GM21717 (cell line): ENCODE data around the gene NRG2.

Experiments used
- ATAC-seq: cut with Tn5 transposase; IDR thresholded peaks from one replicate; pipeline ENCODE4 v1.9.1; 2021; ENCODE audit warnings: mild to moderate bottlenecking, moderate library complexity; ENCODE audit not compliant: unreplicated experiment

NRG2 gene

DNA sequence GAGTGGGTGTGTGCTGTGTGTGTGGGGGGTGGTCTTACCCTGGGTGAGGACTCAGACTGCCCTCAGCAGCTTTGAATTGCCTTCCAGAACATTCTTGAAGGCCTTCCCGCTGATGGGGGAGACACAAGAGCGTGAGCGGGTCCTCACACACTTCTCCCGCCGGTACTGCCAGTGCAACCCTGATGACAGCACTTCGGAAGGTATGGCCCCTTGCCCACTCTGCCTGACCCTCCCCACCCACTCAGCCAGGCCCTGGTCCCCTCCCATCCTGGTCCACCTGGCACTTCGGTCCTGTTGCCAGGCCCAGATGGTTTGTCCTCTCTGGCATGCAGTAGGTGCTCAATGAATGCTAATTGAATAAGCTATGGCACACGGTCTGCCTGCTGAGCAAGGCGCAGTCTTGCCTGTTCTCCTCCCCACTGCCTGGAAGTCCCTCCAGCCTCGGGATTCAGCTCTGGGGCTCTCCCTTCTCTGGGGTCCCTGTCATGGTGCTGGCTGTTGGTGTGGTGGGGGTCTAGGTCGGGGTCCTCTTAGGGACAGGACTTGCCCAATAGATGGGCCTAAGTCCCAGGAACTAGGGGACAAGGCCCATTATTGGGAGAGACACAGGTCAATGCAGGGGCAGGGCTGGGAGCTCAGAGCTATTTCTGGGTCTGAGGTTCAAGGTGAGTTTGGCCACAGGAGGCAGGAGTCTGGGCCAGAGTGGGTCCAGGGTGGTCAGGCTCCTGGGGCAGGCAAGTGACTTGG, 221.1 kb downstream of the NRG2 start:
- no peak for ATAC-seq

- no peak for ATAC-seq
Observed at GRCh38 chr5:139820606-139821005, 222.5 kb downstream of the NRG2 start.

GRCh38 chr5:139820130-139820529, 223.0 kb downstream of the NRG2 start:
- ATAC-seq = no peak

DNA sequence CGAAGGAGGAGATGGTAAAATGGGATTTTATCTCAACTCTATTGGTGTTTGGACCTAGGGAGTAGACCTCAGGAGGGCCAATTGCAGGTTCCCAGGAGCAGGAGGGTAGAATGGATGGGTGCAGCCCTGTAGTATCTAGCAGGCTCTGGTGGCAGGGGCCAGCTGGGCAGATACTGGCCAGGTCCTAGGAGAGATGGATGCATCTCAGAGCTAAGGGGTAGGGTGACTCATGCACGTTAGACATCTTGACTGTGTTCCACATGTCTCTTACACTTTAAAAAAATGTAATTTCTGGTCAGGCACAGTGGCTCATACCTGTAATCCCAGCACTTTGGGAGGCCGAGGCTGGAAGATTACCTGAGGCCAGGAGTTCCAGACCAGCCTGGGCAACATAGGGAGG, 225.1 kb downstream of the NRG2 start:
- no peak for ATAC-seq

DNA sequence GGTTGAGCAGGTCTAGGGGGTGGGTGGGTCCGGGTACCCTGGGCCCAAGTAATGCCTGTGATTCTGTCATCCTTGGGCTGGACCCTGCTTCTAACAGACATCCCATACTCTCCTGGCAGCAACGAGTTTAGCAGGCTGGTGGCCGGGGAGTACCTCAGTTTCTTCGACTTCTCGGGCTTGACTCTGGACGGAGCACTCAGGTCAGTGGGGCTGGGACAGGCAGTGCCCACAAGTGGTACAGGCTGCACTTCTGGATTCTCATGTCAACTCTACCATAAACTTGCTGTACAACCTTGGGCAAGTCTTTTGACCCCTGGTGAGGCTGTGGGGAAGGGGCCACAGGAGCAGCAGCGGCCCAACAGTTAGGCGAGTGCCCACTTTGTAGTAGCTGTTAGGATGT, 225.7 kb downstream of the NRG2 start:
- ATAC-seq = no peak

DNA sequence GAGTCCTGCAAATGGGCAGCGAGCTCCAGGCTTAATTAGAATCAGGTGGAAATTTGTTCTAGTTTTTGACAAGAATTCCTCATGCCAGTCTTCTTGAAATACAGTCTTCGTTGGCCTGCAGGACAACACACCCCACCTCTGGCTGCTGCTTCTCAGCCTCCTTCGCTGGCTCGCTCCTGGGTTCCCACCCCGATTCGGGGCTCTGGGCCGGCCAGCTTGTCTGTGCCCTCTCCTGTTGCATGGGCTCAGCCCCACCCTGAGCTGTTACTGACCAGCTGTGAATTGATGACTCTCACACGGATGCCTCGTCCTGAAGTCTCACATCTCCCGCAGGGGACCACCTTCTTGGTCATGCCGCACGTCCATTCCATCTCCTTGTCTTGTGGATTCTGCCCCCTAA, 226.5 kb downstream of the NRG2 start:
- no peak for ATAC-seq

DNA sequence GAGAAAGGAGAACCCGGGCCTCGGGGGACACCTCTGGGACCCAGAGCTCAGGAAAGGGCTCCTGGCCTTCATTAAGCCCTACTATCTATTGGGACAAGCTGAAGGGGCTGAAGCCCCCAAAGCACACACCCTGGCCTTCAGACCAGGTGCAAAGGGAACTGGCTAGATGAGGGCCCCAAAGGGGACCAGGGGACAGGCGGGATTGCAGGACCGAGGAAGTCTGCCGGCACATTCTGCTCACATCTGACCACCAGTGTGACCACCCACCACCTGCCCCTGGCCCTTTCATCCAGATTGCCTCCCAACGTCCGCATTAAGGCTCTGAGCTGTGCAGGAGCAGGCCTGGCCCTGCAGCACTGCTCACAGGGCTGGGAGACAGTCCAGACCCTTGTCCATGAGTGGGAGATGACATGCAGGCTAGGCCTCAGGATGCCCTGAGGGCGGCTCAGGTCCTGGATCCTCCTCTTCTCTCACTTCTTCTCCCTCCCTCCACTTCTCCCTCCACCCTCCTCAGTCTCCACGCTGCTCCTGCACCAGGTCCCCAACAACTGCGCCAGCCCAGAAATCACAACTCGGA, 228.3 kb downstream of the NRG2 start:
- no peak for ATAC-seq

- no peak for ATAC-seq
Observed at GRCh38 chr5:139814191-139814601, 228.9 kb downstream of the NRG2 start.

- ATAC-seq = no peak
Observed at GRCh38 chr5:139812836-139813805, 230.0 kb downstream of the NRG2 start.

GRCh38 chr5:139812323-139812722, 230.8 kb downstream of the NRG2 start:
- no peak for ATAC-seq

- ATAC-seq = no peak
Observed at GRCh38 chr5:139811274-139811607, 231.9 kb downstream of the NRG2 start.

DNA sequence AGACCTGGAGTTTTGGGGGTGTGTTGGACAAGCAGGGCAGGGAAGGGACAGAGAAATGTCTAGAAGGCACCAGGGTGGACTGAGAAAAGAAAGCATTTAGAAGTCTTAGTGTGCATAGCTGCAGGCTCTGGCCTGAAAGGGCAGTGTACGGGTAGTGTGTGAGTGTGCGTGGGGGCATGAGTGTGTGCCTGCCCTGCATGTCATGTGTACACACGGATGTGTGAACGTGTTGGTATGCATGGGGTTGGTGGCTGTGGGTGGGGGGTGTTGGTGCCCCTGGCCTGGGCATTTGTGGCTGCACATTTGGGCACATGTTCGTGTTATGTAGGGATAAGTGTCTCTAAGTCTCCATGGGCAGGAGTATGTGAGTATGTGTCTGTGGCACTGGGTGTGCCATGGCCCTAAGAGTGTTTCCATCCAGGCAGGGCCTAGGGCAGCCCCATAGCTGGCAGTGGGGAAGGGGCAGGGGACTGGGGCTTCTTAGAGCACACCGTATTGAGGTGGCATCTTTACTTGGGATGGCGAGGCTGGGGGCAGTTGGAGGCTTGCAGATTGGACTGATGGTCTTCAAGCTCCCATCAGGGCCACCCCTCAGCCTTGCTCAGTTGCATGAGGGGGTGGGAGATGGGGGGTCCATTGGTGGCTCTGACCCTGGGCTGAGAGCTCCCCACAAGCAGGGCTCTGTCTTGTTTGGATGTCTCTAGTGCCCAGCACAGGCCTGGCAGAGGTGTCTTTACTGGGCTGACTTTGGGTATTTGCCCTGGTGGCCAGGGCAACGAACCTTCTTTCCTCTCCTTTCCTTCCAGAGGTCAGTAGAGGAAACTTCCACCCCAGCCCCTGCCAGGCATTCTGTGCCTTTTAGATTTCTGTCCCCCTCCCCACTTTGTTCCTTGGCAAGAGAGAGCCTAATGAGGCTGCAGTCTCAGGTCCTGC, 232.5 kb downstream of the NRG2 start:
- ATAC-seq = no peak

DNA sequence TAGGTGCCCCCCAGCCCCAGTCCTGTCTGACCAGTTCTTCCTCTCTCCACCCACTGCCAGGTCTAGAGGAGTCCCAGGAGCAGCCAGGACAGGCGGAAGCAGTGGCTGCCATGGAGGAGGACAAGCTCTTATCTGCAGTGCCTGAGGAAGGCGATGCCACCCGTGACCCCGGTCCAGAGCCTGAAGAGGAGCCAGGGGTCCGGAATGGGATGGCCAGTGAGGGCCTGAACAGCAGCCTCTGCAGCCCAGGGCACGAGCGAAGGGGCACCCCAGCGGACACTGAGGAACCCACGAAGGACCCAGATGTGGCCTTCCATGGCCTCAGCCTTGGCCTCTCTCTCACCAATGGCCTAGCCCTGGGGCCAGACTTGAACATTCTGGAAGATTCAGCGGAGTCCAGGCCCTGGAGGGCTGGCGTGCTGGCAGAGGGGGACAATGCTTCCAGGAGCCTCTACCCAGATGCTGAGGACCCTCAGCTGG, 233.7 kb downstream of the NRG2 start:
- ATAC-seq = no peak

GRCh38 chr5:139808481-139809330, 234.4 kb downstream of the NRG2 start:
- ATAC-seq = no peak

- ATAC-seq = no peak
Observed at GRCh38 chr5:139807647-139808030, 235.5 kb downstream of the NRG2 start.

GRCh38 chr5:139806726-139807646, 236.1 kb downstream of the NRG2 start:
- ATAC-seq = no peak

- no peak for ATAC-seq
Observed at GRCh38 chr5:139806111-139806510, 237.0 kb downstream of the NRG2 start.

DNA sequence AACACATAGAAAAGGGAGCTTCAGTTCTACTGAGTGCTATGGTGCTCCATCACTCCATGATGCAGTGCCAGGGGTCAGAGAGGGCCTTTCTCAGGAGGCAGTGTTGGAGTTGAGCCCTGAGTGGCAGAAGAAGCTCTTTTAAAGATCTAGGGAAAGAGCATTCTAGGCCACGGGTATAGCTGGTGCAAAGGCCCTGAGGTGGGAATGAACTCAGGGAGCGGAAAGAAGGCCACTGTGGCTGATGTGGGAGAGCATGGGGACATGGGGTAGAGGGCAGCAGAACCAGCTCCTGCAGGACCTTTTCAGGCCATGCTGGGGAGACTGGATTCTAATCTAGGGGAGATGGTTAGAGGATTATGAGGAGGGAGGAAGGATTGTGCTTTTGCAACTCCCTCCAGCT, 237.6 kb downstream of the NRG2 start:
- ATAC-seq = no peak
